Dedifferentiated amniotic fluid mesenchymal stem cell (primary cell): ENCODE results near the gene PAPPA.

Experiments used
- DNase-seq: peaks from one replicate; pipeline ENCODE4 v3.0.0-alpha.2; 2016; ENCODE audit errors: extremely low spot score

Gene PAPPA

GRCh38 chr9:116152941-116153764 lies 438 bp upstream of the PAPPA start:
- DNase-seq = peak; percentile 83

GRCh38 chr9:116154334-116154975 lies 864 bp downstream of the PAPPA start:
- DNase-seq = no peak

- peak; percentile 57 for DNase-seq
Observed at GRCh38 chr9:116154976-116155697, 1.5 kb downstream of the PAPPA start.

- peak; percentile 64 for DNase-seq
Observed at GRCh38 chr9:116155698-116156039, 2.1 kb downstream of the PAPPA start.

- peak; percentile 85 for DNase-seq
Observed at GRCh38 chr9:116156621-116157314, 3.2 kb downstream of the PAPPA start.

- DNase-seq = no peak
Observed at GRCh38 chr9:116157436-116158138, 4.0 kb downstream of the PAPPA start.

GRCh38 chr9:116160676-116161571 lies 7.3 kb downstream of the PAPPA start:
- no peak for DNase-seq

GRCh38 chr9:116162241-116162781 lies 8.7 kb downstream of the PAPPA start:
- no peak for DNase-seq

- no peak for DNase-seq
Observed at GRCh38 chr9:116163293-116164055, 9.9 kb downstream of the PAPPA start.

- no peak for DNase-seq
Observed at GRCh38 chr9:116165912-116166311, 12.3 kb downstream of the PAPPA start.

- DNase-seq = no peak
Observed at GRCh38 chr9:116166713-116167112, 13.1 kb downstream of the PAPPA start.

- no peak for DNase-seq
Observed at GRCh38 chr9:116168231-116168630, 14.6 kb downstream of the PAPPA start.

- no peak for DNase-seq
Observed at GRCh38 chr9:116172216-116172615, 18.6 kb downstream of the PAPPA start.

GRCh38 chr9:116174347-116174746 lies 20.8 kb downstream of the PAPPA start:
- DNase-seq = no peak

- no peak for DNase-seq
Observed at GRCh38 chr9:116175614-116176013, 22.0 kb downstream of the PAPPA start.

- no peak for DNase-seq
Observed at GRCh38 chr9:116178481-116179211, 25.1 kb downstream of the PAPPA start.

- DNase-seq = no peak
Observed at GRCh38 chr9:116179568-116179967, 26.0 kb downstream of the PAPPA start.

GRCh38 chr9:116181853-116182610 lies 28.4 kb downstream of the PAPPA start:
- no peak for DNase-seq
